Measurements from ENCODE around the gene CARS2.

GRCh38 chr13:110600261-110600819 lies 105.6 kb downstream of the CARS2 start:
- TF ChIP-seq RCOR1 (IDR thresholded peaks at IDR 0.05; ENCODE audit: low read depth, low read length) (no peak), CTCF (IDR thresholded peaks at IDR 0.05) (no peak), POLR2A (IDR thresholded peaks at IDR 0.05; ENCODE audit: low read length) (no peak), REST (IDR thresholded peaks at IDR 0.05) (no peak), BHLHE40 (IDR thresholded peaks at IDR 0.05; ENCODE audit: low read depth, low read length) (no peak), USF2 (IDR thresholded peaks at IDR 0.05) (no peak), JUNB (IDR thresholded peaks at IDR 0.05) (no peak), EP300 (IDR thresholded peaks at IDR 0.05) (no peak), HOXA7 (CRISPR knock-in tag; IDR thresholded peaks at IDR 0.05) (no peak), ESRRA (IDR thresholded peaks at IDR 0.05; ENCODE audit: borderline replicate concordance, low read length) (no peak), MAFK (IDR thresholded peaks at IDR 0.05; ENCODE audit: partially characterized antibody) (no peak)
